IPS DF 4.7 (cell line): ENCODE measurements around the gene MAST2.
"Not testable (repeated sequence)": the region's sequence is repeated elsewhere in the genome, so short reads cannot be mapped to it uniquely, and the experiment has no call there.

Experiments
- DNase-seq: peaks from one replicate; pipeline ENCODE4 v3.0.0-alpha.2; 2013; ENCODE audit warnings: low spot score; ENCODE audit errors: extremely low read depth

Gene MAST2

DNA sequence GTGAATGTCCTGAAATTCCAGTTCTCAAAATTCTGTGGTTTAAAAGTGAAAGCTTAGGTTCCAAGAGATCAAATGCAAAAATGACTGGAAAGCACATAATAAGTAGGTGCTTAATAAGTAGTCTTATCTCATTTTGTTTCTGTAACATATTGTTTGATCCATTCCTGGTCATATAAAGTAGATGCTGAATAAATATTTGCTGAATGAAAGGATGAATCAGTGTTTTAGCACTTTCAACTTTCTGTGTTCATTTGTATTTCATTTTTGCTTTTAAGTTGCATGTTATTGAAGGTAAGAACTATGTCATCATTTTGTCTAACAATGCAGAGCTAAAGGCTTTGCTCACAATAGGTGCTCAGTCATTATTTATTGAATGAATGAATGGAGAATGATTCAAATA, 6.3 kb downstream of the MAST2 start:
- no peak for DNase-seq

DNA sequence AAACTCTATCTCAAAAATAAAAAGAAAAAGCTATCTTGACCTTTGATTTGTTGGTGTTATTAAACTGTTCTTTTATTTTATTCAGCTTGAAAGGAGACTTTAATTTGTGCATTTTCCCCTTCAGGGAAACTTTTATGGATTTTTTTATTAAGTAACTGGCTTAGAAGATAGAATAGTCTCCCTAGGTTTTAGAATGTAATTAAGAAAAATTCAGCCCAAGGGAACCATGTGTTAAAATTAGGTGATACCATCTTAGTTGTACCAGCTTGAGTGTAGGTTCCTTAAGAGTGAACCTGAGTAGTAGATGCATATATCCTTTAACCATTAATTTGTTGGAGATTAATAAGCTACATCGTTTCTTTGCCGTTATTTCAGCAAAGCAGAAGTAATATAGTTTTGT, 11.4 kb downstream of the MAST2 start:
- DNase-seq, result no peak

GRCh38 chr1:45815667-45816458, 12.5 kb downstream of the MAST2 start:
- no peak for DNase-seq

GRCh38 chr1:45820173-45820572, 16.8 kb downstream of the MAST2 start:
- DNase-seq, result no peak

DNA sequence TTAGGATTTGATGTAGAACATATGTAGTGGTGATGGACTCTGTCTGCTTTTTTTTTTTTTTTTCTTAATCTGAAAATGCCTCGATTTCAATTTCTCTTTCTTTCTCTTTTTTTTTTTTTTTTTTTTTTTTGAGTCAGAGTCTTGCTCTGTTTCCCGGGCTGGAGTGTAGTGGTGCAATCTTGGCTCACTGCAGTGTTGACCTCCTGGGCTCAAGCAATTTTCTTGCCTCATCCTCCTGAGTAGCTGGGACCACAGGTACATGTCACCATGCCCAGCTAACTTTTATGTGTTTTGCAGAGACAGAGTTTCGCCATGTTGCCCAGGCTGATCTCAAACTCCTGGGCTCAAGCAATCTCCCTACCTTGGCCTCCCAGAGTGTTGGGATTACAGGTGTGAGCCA, 17.4 kb downstream of the MAST2 start:
- no peak for DNase-seq

DNA sequence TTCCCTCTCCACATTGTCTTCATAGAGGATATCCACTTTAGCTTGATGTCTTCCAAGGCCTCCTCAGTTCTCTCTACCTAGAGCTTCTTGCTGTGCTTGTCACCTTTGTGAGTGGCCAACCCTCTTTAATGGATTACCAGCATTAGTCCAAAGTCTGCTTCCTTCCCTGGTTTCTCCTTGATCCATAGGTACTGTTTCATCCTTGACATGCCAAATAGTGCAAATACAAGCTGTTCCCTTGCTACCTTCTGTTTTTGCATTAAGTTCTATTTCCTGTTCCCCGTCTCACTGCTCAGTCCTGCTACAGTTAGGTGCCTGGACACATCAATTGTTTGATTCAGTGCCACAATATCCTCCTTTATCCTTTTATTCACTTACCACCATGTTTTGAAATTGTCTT, 19.2 kb downstream of the MAST2 start:
- no peak for DNase-seq

GRCh38 chr1:45824607-45825006, 21.2 kb downstream of the MAST2 start:
- DNase-seq, result no peak

DNA sequence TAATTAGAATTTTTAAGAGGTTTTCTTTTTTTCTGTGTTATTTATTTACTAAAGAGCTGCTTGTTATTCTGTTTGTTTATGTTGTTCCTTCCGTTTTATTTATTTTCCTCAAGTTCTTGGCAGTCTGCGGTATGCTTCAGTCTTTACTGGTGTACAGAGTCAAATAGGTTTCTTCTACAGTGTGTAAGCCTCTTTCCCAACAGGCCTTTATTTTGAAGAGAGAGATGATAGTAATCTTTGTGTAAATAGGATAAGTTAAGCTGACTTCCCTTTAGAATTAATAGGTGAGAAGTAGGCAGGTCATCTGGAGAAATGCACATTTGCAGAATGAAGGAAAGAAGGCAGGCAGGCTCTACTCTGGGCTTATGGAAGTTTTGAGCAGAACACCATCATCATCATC, 23.8 kb downstream of the MAST2 start:
- DNase-seq, result no peak

- no peak for DNase-seq
Measured at GRCh38 chr1:45828841-45829240, 25.4 kb downstream of the MAST2 start.

GRCh38 chr1:45833361-45833760, 29.9 kb downstream of the MAST2 start:
- DNase-seq, result no peak

DNA sequence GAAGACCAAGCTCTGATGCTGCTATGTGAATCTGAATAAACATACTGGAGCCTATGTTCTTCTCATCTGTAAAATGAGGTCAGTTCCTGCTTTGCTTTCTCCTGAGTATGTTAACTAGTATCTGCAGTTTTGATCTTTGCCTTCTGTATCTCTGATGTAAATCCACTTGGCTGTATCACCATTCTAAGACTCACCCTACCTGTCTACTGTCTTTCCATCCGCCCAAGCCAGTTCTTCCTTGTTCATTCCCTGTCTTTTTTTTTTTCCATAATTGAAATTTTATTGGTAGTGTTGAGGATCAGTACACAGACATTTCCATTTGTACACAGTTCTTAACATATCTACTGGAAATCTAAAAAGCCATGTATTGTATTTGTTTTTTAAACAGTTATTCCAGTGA, 31.3 kb downstream of the MAST2 start:
- no peak for DNase-seq

DNA sequence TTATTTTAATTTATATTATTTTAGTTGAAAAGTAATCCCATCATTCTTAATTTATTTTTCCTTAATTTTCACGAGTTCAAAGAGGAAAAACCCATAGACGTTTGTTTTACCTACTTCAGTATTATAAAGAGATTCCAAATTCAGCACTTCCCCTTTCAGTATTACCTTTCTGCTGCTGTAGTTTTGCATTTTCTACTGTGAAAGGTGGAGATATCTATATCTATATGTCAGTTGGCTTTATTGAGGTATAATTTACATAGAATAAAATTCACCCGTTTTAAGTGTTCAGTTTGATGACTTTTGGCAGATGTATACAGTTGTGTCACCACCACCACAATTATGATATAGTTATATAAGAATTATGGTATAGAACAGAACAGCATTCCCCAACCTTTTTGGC, 33.0 kb downstream of the MAST2 start:
- no peak for DNase-seq

DNA sequence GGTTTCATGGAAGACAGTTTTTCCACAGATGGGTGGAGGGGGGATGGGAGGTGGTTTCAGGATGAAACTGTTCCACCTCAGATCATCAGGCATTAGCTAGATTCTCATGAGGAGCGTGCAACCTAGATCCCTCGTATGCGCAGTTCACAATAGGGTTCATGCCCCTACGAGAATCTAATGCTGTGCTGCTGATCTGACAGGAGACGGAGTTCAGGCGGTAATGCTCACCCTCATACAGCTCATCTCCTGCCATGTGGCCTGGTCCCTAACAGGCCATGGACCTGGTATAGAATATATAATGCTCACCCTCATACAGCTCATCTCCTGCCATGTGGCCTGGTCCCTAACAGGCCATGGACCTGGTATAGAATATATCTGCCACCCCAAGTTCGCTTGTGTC, 33.4 kb downstream of the MAST2 start:
- not testable (repeated sequence) for DNase-seq

DNA sequence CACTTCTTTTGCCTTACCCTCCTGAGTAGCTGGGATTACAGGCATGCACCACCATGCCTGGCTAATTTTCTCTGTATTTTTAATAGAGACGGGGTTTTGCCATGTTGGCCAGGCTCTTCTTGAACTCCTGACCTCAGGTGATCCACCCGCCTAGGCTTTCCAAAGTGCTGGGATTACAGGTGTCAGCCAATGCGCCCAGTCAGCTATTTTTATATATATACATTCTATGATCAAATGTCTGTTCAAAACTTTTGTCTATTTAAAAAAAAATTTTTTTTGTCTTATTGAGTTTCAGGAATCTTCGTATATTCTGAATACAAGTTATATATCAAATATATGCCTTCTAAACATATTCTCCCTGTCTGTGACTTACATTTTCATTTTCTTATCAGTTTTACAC, 34.9 kb downstream of the MAST2 start:
- not testable (repeated sequence) for DNase-seq

- no peak for DNase-seq
Measured at GRCh38 chr1:45840704-45841103, 37.3 kb downstream of the MAST2 start.

DNA sequence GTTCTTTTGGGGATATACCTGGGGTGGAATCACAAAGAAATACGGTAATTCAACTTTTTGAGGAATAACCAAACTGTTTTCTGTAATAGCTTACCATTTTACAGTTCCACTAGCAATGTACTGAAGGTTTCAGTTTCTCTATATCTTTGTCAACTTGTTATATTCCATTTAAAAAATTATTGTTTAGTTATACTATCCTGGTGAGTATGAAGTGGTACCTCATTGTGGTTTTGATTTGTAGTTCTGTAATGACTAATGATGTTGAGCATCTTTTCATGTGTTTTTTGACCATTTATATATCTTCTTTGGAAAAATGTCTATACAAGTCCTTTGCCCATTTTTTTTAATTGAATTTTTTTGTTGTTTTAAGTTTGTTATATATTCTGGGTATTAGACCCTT, 39.4 kb downstream of the MAST2 start:
- no peak for DNase-seq

DNA sequence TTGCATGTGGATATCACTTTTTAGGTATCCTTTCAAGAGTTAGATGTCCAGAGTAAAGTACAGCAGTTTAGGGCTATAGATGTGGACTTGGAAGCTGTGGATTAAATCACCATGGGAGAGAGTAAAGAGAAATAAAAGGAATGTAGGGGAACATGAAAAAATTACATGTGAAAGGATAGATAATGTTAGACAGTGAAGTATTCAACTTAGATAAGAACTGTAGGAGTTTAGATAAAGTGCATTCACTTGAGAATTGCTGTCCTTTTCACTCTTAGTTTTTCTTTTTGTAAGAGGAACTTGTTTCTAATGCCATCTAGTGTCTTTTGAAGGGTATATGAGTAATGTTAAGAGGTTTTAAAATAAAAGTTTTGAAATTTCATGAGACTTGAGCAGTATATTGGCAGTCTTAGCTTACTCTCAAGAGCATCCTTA, 40.1 kb downstream of the MAST2 start:
- no peak for DNase-seq

DNA sequence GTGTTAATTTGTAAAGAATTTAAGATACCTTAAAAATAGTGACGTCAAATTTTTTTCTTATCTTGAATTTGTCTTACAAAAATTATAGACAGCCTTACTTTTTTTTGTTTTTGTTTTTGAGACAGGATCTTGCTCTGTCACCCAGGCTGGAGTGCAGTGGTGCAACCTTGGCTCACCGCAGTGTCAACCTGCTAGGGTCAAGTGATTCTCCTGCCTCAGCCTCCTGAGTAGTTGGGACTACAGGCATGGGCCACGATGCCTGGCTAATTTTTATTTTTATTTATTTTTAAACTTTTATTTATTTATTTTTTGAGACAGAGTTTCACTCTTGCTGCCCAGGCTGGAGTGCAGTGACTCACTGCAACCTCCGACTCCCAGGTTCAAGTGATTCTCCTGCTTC, 40.6 kb downstream of the MAST2 start:
- DNase-seq, result not testable (repeated sequence)

GRCh38 chr1:45846931-45847330, 43.5 kb downstream of the MAST2 start:
- no peak for DNase-seq

GRCh38 chr1:45848097-45848496, 44.7 kb downstream of the MAST2 start:
- no peak for DNase-seq

DNA sequence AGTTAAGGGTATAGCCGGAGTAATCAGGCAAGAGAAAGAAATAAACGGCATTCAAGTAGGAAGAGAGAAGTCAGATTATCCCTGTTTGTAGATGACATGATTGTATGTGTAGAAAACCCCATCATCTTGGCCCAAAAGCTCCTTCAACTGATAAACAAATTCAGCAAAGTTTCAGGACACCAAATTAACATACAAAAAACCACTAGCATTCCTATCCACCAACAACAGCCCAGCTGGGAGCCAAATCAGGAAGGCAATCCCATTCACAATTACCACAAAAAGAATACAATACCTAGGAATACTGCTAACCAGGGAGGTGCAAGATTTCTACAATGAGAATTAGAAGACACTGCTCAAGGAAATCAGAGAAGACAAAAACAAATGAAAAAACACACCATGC, 45.3 kb downstream of the MAST2 start:
- no peak for DNase-seq

GRCh38 chr1:45850017-45850416, 46.6 kb downstream of the MAST2 start:
- no peak for DNase-seq

DNA sequence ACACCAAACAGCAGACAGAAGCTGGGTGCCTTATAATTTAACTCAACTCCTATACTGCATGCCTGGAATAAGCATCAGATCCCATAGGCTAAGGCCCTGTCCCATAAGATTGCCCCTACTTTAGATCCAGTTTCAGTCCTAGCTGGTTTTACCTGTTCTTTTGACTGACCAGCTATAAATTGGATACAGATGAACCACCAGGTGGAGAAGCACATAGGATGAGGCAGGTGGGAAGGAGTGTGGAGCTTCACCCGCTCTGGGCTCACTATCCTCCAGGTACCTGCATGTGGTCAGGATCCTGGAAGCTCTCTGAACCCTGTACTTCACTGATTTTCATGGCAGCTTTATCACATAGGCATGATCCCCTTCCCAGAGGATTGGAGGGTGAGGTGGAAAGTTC, 51.3 kb downstream of the MAST2 start:
- no peak for DNase-seq
